IPS DF 6.9 (cell line): ENCODE results near the gene UTP3.
"Not testable (repeated sequence)": the region's sequence is repeated elsewhere in the genome, so short reads cannot be mapped to it uniquely, and the experiment has no call there.

Source experiments
- DNase-seq: peaks from one replicate; pipeline ENCODE4 v3.0.0-alpha.2; 2013; ENCODE audit warnings: low read depth, low spot score
- H3K27ac ChIP-seq: one replicate; pipeline ENCODE4 v1.5.1; 2013; ENCODE audit warnings: low read length, control low read depth
- H3K27me3 ChIP-seq: 2 replicates; pipeline ENCODE4 v1.6.1; 2013; ENCODE audit warnings: mild to moderate bottlenecking, low read length; ENCODE audit not compliant: control insufficient read depth, insufficient read depth
- H3K36me3 ChIP-seq: 2 replicates; pipeline ENCODE4 v1.6.1; 2013; ENCODE audit warnings: low read length; ENCODE audit not compliant: control insufficient read depth, insufficient read depth
- H3K4me1 ChIP-seq: 2 replicates; pipeline ENCODE4 v1.6.1; 2013; ENCODE audit warnings: low read length; ENCODE audit not compliant: control insufficient read depth, insufficient read depth
- H3K4me3 ChIP-seq: 2 replicates; pipeline ENCODE4 v1.5.1; 2013; ENCODE audit warnings: mild to moderate bottlenecking, low read length
- H3K9me3 ChIP-seq: 2 replicates; pipeline ENCODE4 v1.6.1; 2013; ENCODE audit warnings: low read length, inconsistent platforms; ENCODE audit not compliant: control insufficient read depth, insufficient read depth
- WGBS: extraction: QIAGEN DNeasy Blood & Tissue Kit; methylation state at CpG from one replicate; pipeline ENCODE4 v1.1.7; 2013; ENCODE audit warnings: mixed read lengths, missing lambda C conversion rate; ENCODE audit not compliant: insufficient read length, insufficient coverage; 5-methylcytosine and 5-hydroxymethylcytosine counted together

The UTP3 gene

DNA sequence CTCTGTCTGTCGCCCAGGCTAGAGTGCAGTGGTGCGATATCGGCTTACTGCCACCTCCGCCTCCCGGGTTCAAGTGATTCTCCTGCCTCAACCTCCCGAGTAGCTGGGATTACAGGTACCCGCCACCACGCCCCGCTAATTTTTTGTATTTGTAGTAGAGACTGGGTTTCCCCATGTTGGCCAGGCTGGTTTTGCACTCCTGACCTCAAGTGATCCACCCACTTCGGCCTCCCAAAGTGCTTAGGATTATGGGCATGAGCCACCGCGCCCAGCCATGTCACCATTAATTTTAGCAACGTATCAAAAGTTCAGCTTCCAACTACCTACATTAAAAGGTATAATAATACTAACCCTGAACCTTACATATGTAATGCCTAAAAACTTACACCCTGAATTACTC lies 940 bp upstream of the UTP3 start:
- DNase-seq, result no peak
- no peaks in the 10 kb centered on the region for H3K9me3 ChIP-seq
- H3K36me3 ChIP-seq, result no peaks in the 10 kb centered on the region
- no CpG with 5 or more reads among the region's 13 CpGs for WGBS
- H3K27me3 ChIP-seq, result no peaks in the 10 kb centered on the region
- H3K4me3 ChIP-seq, result peak overlapping the region; percentile 73; the same call in 1 of the 2 replicates
- H3K4me1 ChIP-seq, result no peaks in the 10 kb centered on the region
- H3K27ac ChIP-seq, result no peak overlapping the region

DNA sequence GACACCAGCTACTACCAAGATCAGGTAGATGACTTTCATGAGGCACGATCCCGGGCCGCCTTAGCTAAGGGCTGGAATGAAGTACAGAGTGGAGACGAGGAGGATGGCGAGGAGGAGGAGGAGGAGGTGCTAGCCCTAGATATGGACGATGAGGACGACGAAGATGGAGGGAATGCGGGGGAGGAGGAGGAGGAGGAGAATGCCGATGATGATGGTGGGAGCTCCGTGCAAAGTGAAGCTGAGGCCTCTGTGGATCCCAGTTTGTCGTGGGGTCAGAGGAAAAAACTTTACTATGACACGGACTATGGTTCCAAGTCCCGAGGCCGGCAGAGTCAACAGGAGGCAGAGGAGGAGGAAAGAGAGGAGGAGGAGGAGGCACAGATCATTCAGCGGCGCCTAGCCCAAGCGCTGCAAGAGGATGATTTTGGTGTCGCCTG lies 481 bp downstream of the UTP3 start:
- Histone ChIP-seq H3K27ac (no peak overlapping the region), H3K36me3 (no peaks in the 10 kb centered on the region), H3K4me1 (no peaks in the 10 kb centered on the region), H3K27me3 (no peaks in the 10 kb centered on the region), H3K9me3 (no peaks in the 10 kb centered on the region), H3K4me3 (peak overlapping the region; percentile 73)
- WGBS, result no CpG with 5 or more reads among the region's 19 CpGs
- no peak for DNase-seq

DNA sequence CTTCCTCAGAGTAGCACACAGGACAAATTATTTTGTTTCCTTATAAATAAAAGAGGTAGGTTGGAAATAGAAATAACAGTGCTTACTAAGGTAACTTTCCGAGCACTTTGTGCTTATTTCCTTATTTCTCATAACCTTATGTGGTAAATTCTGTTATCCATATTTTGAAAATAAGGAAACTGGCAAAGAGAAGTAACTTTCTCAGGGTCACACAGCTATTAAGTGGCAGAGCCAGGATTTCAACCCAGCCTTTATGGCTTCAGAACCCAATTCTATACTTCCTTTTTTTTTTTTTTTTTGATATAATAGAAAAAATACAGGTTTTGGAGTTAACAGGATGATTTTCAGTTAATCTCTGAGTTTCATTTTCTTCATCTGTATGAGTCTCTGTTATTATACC lies 3.3 kb downstream of the UTP3 start:
- Histone ChIP-seq H3K4me1 (no peaks in the 10 kb centered on the region), H3K4me3 (no peak overlapping the region), H3K9me3 (no peaks in the 10 kb centered on the region), H3K36me3 (no peaks in the 10 kb centered on the region), H3K27me3 (no peaks in the 10 kb centered on the region), H3K27ac (no peak overlapping the region)
- no CpG with 5 or more reads among the region's 1 CpG for WGBS
- DNase-seq, result no peak

DNA sequence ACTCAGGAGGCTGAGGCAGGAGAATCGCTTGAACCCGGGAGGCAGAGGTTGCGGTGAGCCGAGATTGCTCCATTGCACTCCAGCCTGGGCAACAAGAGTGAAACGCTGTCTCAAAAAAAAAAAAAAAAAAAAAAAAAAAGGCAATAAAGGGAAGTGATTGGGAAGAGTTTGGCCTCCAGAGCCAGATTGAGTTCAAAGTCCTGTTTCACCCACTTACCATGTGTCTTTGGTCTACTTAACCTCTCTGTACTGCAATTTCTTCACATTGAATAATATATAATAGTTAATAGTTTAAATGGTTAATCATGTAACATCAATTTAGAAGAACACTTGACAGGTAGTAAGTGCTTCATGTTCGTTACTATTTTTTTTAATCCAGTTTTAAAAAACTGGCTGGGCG lies 6.3 kb downstream of the UTP3 start:
- H3K27me3 ChIP-seq, H3K4me1 ChIP-seq, H3K27ac ChIP-seq, H3K4me3 ChIP-seq, H3K36me3 ChIP-seq, DNase-seq, H3K9me3 ChIP-seq: not testable (repeated sequence)
- no CpG with 5 or more reads among the region's 7 CpGs for WGBS

DNA sequence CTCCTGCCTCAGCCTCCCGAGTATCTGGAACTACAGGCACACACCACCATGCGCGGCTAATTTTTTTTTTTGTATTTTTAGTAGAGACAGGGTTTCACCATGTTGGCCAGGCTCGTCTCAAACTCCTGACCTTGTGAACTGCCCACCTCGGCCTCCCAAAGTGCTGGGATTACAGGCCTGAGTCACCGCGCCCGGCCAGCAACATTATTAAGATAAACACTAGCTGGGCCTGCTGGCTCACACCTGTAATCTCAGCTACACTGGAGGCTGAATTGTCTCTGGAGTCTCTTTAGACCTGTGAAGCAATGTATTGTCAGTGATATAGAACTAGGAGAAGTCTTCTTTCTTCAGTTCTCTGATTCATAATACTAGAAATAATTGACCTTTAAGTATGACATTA lies 10.1 kb downstream of the UTP3 start:
- H3K36me3 ChIP-seq, H3K9me3 ChIP-seq, H3K27ac ChIP-seq, DNase-seq, H3K4me1 ChIP-seq, H3K27me3 ChIP-seq, H3K4me3 ChIP-seq: not testable (repeated sequence)
- no CpG with 5 or more reads among the region's 8 CpGs for whole genome bisulfite sequencing

DNA sequence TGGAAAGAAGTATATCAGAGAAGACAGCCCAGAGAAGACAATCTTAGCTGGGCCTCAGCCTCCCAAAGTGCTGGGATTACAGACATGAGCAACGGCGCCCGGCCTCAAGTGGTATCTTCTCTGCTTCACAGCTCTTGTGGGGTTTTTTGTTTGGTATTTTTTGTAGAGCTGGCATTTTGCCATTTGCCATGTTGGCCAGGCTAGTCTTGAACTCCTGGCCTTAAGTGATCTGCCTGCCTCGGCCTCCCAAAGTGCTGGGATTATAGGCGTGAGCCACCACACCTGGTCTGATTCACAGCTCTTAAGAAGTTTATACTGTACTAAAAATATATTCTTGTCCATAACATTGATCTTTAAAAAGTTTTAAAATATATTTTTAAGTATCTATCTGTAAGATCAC lies 12.4 kb downstream of the UTP3 start:
- DNase-seq, result no peak
- Histone ChIP-seq H3K36me3 (no peaks in the 10 kb centered on the region), H3K4me1 (no peaks in the 10 kb centered on the region), H3K27ac (no peak overlapping the region), H3K27me3 (no peaks in the 10 kb centered on the region), H3K4me3 (no peak overlapping the region), H3K9me3 (no peaks in the 10 kb centered on the region)
- WGBS, result no CpG with 5 or more reads among the region's 5 CpGs

DNA sequence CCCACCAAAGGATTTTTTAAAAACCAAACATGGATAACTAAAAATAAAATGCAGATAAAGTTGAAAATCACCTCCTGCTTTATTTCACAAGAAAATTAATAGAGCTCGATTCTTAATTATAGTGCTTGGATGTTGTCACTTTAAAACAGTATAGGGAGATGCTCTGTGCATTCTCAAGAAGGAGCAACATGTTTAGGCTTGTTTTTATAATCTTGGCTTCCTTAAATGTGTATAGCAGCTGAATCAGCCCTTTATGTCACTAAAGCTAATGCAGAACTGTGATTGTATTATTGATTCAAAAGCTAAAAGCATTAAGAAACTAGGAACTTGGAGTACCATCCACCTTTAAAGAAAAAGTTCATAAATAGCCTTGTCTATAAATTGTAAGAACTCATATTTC lies 12.9 kb downstream of the UTP3 start:
- Histone ChIP-seq H3K27me3 (no peaks in the 10 kb centered on the region), H3K4me1 (no peaks in the 10 kb centered on the region), H3K27ac (no peak overlapping the region), H3K36me3 (no peaks in the 10 kb centered on the region), H3K4me3 (no peak overlapping the region), H3K9me3 (no peaks in the 10 kb centered on the region)
- WGBS, result no CpG with 5 or more reads among the region's 1 CpG
- DNase-seq, result no peak

DNA sequence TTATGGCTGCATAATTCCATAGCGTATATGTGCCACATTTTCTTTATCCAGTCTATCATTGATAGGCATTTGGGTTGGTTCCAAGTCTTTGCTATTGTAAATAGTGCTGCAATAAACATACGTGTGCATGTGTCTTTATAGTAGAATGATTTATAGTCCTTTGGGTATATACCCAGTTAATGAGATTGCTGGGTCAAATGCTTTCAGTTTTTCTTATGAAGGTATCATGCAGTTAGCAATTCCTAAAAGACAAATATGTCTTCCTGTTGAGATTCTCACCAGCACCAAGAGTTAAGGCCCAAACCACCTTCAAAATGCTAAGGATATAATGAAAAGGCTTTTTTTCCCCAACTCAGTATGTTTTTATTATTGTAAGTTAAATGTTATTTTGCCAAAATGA lies 14.3 kb downstream of the UTP3 start:
- H3K4me1 ChIP-seq, H3K9me3 ChIP-seq, H3K36me3 ChIP-seq, H3K4me3 ChIP-seq, H3K27ac ChIP-seq, H3K27me3 ChIP-seq, DNase-seq: not testable (repeated sequence)
- WGBS, result no CpG with 5 or more reads among the region's 2 CpGs

DNA sequence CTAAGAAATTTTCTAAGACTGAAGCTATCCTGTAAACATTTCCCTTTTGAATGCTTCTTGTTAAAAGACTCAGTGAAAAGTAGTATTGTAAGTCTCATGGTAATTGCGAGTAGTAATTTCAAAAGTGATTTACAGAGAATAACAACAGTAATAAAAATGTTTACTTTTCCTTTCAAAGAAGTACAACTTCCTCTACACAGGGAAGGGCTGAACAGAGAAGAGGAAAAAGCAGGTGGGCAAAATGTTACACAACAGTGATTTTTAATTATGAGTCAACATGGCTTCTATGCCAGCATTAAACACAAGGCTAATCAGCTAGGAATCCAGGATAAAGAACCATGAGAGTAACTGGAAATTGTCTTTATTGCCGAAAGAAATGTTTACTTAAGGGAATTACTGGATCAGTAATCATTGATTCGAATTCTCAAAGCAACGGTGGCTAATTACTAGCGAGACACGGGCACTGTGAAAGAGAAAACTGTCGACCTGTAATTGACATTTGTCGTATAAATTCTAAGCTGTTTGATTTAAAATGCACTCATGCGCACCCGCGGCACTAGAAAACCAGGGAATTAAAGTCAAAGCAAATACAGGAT lies 15.4 kb downstream of the UTP3 start:
- Histone ChIP-seq H3K4me1 (0 out of 2 replicates have a peak, but pooled peaks cover 1% of the 10 kb centered on the region), H3K27ac (no peak overlapping the region), H3K27me3 (no peaks in the 10 kb centered on the region), H3K4me3 (peak overlapping the region; percentile 91; the same call in 1 of the 2 replicates), H3K9me3 (no peaks in the 10 kb centered on the region), H3K36me3 (no peaks in the 10 kb centered on the region)
- no peak for DNase-seq
- no CpG with 5 or more reads among the region's 11 CpGs for WGBS

DNA sequence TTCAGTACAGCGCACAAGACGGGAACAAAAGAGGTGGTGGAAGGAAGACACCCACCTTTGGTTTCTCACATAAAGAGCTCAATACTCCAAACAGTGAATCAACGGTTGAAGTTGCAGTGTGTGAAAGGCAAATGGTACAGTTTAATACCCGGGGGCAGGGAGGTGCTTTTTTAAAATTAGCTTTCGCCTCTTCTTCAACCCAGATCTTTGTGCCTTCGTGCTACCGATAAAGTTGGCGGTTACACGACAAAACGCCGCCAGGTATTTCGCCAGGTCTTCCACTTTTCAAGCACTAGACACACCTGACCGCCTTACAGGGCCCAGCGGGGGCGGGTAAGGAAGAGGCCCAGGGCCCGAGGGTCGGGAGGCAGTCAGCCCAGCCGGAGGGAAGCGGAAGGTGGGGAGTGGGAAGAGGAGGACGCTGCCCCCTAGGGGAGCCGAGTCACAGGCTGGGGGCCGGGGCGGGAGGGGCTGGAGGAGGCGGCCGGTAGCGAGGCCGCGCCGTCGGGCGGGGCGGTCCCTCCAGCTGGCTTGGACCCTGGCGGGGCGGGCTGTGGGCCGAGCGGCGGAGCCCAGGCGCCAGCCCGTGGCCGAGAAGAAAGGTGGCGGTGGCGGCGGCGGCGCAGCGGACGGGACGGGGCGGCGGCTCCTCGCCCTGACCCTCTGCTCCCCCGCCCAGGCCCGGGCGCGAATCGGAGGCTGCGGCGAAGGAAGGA lies 16.0 kb downstream of the UTP3 start:
- no peak for DNase-seq
- no peaks in the 10 kb centered on the region for H3K36me3 ChIP-seq
- H3K4me3 ChIP-seq, result peak overlapping the region; percentile 91; the same call in 1 of the 2 replicates
- H3K4me1 ChIP-seq, result 0 out of 2 replicates have a peak, but pooled peaks cover 1% of the 10 kb centered on the region
- no CpG with 5 or more reads among the region's 58 CpGs for WGBS
- no peaks in the 10 kb centered on the region for H3K27me3 ChIP-seq
- H3K27ac ChIP-seq, result no peak overlapping the region
- no peaks in the 10 kb centered on the region for H3K9me3 ChIP-seq

DNA sequence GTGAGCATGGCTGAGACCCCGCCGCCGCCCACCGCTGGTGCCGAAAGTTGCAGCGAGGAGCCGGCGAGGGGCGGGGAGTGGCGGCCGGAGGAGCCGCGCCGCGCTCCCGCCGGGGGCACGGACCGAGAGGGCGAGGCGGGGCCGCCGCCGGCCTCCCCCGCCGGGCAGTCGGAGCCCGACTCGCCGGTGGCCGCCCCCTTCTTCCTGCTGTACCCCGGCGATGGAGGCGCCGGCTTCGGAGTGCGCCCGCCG lies 16.5 kb downstream of the UTP3 start:
- Histone ChIP-seq H3K4me3 (peak overlapping the region; percentile 91), H3K36me3 (no peaks in the 10 kb centered on the region), H3K4me1 (0 out of 2 replicates have a peak, but pooled peaks cover 1% of the 10 kb centered on the region), H3K9me3 (no peaks in the 10 kb centered on the region), H3K27ac (no peak overlapping the region), H3K27me3 (no peaks in the 10 kb centered on the region)
- DNase-seq, result no peak
- no CpG with 5 or more reads among the region's 39 CpGs for WGBS
